GM21576 (cell line): Measurements from ENCODE around the gene METTL14.
"Not testable (repeated sequence)": the region's sequence is repeated elsewhere in the genome, so short reads cannot be mapped to it uniquely, and the experiment has no call there.

ENCODE experiments used
- ATAC-seq: cut with Tn5 transposase; IDR thresholded peaks from one replicate; pipeline ENCODE4 v1.9.1; 2021; ENCODE audit warnings: mild to moderate bottlenecking, moderate library complexity; ENCODE audit not compliant: unreplicated experiment

METTL14 gene

DNA sequence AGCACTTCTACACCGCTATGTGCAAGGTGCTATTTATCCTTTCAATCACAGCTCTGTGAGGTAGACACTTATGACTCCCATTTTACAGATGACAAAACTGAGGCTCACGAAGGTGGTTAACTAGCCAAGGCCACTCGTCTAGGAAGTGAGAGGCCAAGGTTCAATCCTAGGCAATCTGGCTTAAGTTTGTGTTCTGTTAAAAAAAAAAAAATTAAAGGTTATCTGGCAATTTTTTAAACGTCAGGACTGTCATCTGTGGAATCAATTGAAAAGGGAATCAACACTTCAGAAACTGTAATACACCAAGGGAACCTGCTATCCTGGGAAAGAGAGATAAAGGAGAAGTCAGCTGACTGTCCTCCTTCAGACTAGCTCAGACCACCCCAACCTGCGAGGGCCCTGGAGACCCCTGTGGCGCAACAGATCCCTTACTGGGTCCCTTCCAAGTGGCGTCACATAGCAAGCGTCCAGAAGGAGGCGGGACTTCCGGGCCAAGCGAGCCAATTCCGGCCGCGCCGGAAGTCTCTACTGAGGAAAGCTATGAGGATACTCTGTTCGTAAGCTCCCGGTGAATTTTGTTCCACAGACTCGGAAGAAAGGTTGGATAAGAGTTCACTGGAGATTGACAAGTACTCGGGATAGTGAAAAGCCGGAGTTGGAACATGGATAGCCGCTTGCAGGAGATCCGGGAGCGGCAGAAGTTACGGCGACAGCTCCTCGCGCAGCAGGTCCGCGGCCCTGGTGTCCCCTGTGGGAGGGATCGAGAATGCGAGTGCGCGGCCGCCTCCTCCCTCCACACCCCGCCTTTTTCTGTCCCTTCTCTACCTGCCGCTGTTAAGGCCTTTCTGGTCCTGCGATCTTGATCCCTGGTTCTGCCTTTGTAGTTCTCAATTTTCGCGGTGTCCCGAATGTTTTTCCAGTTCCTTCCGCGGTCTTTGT, at the start of gene METTL14:
TSS of gene METTL14 (plus strand) at position 520 of the 939 bp plus-strand sequence. CDS start at position 663, 143 bp downstream.
- ATAC-seq: peak; percentile 99

DNA sequence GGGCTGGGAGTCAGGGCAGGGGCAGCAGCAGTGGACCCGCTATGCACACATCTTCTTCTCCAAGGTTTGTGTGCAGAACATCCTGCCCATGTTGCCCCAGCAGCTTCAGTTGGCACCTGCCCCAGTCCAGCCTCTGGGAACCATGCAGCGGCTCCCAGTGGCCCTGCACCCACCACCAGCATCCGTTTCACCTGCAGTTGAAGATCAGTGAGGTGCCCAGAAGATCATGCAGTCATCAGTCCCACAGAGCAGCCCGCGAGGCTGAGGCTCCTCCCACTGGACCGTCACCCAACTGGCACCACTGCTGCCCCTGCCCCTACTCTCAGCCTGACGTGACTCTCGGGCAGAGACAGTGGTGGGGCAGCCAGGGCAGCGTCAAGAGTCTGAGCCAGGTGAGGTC, 49.1 kb upstream of the METTL14 start:
- not testable (repeated sequence) for ATAC-seq

DNA sequence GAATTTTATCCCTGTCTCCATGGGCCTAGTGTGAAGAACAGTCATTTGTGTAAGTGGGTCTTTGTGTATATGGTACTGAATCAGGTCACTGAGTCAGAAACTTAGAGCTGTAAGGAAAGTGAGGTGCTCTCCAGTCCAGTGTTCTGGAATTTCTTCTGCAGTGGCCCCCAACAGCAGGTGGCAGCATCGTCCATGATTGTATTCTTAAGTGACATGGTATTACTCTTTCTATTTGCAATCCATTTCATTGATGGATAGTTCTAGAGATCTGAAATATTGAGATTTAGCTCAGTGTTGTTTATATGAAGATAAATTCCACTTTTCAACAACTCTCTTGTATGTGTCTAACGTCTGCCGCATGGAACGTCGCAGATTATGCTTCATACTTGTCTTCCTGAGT, 20.5 kb upstream of the METTL14 start:
- ATAC-seq: not testable (repeated sequence)

DNA sequence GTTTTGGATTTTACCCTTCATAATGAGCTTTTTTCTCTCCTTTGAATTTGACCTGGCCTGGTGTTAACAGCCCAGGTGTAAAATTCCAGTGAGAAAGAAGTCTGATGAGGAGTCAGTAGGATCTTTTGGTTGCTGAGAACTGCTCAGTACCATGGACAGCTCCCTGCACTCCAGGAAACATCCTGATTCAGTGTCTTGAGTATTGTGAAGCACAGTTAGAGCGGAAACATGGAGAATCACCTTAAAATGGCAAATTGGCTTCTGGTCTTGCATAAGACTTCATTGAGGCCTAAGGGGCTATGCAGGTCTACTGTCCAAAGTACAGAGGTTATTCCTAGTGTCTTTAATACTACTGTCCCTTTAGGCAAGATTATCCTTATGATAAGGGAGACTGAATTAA, 16.0 kb upstream of the METTL14 start:
- ATAC-seq: not testable (repeated sequence)

DNA sequence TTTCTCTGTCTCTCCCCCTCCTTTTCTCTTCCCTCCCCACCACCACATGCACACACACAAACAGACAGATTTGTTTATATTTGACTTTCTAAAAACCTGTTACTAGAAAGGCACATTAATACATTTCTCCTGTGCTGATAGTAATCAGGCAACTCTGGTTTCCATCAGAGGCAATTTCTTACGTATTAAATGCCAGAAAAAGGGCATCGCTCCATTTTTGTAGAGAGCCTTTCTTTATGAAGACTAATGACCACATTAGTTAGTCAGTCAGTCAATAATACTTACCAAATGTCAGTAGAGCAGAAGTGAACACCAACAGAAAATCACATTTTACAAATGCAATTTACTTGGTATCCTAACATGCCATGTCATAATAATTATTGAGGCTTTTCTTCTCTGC, 14.2 kb upstream of the METTL14 start:
- ATAC-seq: not testable (repeated sequence)

DNA sequence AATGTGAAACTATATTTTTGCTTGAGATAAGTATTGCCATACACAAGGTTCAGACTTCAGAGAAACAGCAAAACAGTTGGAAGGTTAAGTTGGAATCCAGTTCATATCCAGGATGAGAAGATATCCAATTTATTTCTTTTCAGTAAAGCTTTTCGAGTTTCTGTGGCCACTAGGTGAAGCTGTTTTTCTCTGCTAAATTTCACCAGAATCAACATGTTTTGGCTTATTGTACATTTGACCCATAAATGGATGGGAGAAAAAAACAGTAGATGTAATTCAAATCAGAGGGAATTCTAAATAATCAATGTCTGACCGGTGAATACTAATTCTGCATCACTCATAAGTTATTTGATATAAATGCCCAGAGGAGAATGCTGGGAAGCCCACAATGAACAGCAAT, 9.1 kb upstream of the METTL14 start:
- ATAC-seq: no peak

DNA sequence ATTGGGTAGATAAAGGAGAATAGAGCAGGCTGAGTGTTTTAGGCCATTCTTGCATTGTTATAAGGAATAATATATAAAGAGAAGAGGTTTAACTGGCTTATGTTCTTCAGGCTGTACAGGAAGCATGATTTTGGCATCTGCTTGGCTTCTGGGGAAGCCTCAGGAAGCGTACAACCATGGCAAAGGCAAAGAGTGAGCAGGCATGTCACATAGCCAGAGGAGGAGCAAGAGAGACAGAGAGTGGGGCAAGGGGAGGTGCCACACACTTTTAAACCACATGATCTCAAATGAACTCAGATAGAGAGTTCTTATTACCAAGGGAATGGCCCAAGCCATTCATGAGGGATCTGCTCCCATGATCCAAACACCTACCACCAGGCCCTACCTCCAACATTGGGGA, 4.4 kb upstream of the METTL14 start:
- no peak for ATAC-seq

DNA sequence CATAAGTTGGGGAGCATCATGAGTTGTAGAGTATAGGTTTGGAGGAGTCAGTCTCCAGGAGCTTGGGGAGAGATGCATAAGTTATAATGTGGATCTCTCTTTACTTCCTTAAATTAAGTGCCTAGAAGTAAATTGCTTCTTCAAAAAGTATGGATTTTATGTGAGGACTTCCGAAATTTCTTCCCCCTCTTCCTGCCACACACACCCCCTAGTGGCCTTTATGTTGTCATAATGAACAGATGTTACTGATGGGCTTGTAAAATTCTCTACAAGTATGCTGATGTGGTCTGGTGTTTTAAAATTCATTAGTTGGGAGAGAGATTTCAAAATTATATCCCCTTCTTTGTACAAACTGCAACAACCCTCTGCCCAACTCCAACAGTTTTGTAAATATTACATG, 2.3 kb upstream of the METTL14 start:
- no peak for ATAC-seq

DNA sequence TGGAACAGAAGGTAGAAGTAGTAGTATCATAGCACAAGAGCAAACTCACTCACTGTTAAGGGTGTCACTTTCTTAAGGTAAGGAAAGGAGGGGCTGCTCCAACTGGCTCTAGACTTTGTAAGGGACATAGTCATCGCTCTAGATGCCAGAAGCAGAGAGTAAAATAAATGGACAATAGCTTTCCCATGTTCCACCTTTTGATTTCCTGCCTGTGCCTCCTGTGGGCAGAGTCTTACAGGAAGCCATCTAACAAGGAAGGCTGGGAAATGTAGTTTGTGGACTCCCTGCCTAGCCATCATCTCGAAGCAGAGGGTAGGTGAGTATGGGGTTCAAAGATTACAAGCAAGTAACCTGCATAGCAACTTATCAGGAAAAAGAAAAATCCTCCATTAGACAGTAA, 1.7 kb upstream of the METTL14 start:
- ATAC-seq: no peak

DNA sequence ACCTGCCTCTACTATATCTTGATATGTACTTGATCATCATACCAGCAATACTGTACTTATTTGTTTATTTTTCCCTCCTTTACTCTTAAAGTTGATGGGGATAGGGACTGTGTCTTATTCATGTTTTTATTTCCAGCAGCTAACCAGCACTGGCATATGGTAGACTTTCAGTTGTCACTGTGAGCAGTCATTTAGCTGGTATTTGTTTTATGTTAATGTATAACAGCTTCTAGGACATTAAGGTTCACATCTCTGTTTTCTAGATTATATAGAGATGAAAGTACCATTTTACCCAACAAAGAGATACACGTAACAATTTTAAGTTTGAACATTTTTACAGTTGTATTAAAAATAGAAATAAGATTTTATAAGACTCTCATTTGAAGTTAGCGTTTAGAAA, 17.9 kb downstream of the METTL14 start:
- no peak for ATAC-seq

DNA sequence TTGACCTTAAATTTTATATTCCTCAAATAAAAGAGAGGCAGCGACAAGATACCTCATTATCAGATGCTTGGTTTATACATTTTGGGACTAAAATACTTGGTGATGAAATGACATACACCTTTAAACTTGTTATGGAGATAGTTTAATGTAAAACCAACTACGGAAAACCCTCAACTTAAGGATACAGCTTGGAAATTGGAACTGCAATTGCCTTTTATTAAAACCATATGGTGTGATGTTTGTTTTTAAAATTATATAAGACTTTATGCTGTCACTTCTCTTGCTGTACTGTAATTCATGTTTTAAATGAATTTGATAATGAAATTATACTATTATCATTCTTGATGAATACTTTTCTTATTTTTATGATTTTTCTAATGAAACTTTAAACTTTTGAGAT, 25.9 kb downstream of the METTL14 start:
- no peak for ATAC-seq

DNA sequence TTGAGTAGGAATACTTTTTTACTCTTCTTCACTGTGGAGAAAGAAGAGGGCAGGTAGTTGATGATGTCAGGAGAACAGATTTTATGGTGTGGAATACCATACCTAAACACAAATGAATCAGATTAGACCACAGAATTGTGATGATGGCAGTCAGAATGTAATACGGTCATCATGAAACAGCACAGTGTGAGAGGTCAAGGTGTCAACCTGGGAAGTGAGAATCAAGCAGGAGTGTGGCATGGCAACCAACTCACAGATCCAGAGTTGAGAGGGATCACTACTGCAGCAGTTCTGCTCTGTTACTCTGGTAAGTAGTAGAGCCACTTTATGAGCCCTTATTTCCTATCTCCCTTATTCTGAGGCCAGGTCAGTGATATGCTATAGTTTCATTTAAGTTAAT, 27.7 kb downstream of the METTL14 start:
- ATAC-seq: no peak

DNA sequence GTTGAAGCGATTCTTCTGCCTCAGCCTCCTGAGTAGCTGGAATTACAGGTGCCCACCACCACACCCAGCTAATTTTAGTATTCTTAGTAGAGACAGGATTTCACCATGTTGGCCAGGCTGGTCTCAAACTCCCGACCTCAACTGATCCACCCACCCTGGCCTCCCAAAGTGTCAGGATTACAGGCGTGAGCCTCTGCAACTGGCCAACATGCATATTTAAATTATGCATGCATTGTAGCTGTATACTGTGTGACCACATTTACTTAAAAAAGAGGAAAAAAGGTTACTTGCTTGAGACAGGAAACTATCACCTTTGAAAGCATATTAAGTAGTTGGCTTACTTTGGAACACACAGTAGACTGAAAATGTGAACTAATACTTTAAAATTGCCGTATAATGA, 29.5 kb downstream of the METTL14 start:
- ATAC-seq: no peak

DNA sequence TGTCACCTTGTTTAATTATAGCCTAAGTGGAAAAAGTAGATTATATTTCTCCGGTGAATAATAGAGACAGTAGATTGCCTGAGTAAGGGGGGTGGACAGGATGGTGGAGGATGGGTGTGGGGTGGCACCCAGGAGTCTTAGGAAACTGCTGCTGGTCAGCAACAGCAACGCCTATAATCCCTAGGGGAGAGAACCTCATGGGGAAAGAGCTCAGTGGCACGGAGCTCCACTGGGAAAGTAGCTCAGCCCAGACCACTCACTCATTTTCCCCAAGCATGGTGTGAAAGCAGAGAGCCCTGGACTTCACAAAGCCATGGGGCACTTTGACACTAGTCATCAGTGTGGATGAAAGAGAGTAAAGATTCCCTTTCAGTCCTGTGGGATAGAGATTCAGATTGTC, 31.1 kb downstream of the METTL14 start:
- ATAC-seq: no peak

DNA sequence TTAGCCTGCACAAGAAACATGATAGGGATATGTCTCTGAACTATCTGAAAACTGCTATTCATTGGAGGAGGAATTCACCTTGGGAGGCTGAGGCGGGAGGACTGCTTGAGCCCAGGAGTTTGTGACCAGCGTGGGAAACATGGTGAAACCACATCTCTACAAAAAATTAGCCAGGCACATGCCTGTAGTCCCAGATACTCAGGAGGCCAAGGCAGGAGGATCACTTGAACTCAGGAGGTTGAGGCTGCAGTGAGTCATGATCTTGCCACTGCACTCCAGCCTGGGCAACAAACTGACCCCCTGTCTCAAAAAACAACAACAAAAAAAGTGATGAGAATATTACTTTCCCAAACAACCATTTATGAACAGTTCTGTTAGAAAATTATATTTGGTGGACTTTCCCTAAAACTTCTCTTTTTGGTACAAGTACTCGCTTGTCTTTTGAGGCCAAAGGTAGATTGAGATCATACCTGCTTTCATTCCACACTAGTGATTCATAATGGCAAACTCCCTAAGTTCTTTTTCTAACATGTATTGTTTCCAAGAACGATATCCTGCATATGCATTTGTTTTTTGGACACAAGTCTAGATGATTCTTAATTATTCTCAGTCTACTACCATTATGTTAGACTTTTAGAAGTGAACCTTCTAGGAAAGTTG, 33.4 kb downstream of the METTL14 start:
- ATAC-seq: no peak

DNA sequence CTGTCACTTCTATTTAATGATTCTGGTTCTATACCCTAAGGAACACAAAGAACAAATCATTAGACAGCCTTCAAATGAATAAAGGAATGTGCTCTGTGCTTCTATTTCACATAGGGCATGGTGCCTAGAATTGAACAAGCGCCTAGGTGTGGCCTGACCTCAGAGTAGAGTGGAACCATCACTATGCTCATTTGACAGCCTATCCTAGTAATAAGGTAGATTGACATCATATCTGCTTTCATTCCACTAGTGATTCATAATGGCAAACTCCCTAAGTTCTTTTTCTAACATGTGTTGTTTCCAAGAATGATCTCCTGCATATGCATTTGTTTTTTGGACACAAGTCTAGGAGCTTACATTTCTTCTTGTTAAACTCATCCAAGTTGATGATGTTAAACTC, 36.6 kb downstream of the METTL14 start:
- no peak for ATAC-seq

DNA sequence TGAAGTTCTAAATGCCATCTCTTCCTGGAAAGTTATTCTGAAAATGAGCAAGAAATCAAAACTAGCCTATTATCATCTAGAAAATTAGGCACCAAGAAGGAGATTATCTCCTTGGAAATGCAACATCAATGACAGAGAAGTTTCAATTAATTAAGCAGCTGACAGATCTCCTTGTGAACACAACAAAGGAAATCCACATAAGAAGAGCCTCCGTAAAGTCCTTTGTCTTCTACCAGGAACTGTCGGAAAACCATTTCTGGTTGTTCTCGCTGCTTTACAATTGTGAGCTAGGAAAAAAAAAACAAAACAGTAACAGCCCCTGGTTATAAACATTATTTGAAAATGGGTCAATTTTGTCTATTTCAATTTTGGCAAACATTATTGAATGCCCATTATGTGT, 38.2 kb downstream of the METTL14 start:
- no peak for ATAC-seq

DNA sequence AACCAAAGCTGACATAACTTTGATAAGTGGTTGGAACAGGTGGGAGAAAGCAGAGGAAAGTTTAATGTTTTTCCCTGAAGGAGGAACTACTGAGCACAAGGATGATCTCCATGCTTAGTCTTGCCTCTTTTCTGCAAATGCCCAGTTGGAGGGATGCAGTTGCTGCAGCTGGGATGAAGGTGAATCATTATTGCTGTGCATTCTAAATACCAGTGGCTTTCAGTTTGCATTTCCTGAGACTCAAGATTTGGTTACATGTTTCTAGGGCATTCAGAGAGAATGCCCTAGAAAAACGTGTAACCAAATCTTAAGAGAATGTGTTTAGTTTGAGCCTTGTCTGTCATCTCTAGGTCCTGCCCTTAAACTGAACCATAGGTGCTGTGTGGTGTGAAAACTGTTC, 42.2 kb downstream of the METTL14 start:
- no peak for ATAC-seq

DNA sequence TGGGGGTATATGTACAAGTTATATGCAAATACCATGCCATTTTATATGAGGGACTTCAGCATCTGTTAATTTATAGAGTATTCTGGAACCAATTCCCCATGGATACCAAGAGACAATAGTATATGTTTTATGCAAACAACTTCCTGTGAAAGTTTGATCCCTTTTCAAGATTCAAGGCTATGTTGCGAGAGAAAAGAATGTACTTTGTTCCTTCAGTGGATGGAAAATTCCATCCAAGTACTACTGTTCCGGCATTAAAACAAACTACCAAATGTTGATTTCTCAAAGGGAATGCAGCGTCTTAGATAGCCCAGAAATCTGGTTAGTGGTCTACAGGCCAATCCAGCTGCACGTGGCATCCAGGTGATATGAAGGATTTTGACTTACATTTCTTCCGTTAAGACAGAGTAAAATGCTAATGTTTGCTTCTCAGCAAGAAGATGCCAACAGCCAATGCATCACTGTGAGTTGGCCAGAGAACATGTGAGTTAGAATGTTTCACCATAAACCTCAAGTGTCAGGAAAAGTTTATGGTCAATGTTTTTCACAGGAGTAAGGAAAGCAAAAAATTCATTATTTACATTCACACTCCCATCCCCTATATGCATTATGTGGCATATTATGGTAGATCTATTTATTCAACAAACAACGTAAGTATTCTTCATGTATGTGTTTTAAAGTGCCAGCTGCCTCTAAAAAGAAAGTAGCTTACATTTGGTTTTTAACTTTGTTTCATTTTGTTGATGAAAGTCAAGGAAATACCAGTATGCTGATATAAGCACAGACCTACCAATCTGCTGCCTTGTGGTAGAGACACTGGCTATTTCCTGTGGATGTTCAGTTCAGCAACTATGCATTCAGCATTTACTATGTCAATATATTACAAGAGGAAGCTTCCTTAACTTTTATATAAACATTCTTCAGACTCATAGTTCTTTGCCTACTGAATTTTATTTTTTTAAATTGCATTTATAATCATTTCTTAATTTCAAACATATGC, 44.4 kb downstream of the METTL14 start:
- ATAC-seq: no peak

DNA sequence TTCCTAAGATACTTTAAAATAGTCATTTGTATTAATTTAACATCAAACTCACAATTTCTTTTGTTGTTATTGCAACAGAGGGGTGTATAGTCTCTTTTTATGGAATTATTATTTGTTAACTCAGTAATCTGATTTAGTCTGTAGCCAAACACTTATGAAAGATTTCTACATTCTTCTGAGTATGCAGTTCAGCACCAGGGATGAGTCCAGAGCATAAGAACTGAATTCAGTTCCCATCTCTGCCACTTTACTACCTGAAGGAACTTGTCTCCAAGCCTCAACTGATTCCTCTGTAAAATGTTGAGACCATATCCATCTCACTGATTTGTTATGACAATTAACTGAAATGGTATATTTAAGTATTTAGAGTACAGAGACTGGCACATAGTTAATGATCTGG, 45.5 kb downstream of the METTL14 start:
- ATAC-seq: no peak
